Measurements from ENCODE around the gene SEC16A. TPM values are rescaled to one million over a fixed set of nuclear protein-coding genes. Genes with fewer than 3 reads are reported as not detected.

The SEC16A gene
- total RNA-seq, 1 donor from 2014 or later: 79.2 TPM

DNA sequence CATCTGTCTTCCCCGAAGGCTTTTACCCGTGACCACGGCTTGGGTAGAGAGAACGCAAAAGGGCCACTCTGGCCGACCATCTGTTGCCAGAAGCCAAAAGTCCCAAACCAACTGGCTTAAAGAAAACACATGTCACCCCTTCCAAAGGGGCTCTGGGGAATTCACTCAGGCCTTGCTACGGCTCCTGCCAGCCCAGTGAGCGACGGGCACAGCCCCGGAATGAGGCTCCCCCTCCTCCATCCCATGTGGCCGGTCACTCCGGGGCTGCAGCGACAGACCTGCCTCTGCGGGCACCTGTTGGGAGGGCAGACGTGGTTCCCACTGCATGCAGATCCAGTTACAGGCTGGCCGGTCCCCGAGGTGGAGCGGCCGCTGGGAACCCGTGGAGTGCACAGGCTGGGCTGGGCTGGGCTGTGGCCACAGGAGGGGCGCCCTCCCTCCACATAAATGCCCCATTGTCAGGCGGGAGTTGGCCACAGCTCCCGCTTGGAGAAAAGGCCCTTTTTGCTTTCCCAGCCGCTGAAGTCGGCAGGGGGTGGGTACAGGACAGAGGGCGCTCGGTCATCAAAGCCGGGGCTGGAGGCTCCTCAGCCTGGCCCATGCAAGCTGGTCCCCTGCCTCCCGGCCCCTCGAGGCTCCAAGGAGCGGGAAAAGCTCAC, 43.1 kb upstream of the SEC16A start:
- Mint-ChIP-seq H3K27ac (no peak overlapping the region), H3K4me3 (no peak overlapping the region), H3K9me3 (no peaks in the 10 kb centered on the region), H3K36me3 (ENCODE audit: low read depth) (peaks cover 3% of the 10 kb centered on the region), H3K27me3 (no peaks in the 10 kb centered on the region), H3K4me1 (peaks cover 4% of the 10 kb centered on the region)
- intact Hi-C loops (cut with micrococcal nuclease): no loop called here
- no peak for DNase-seq

DNA sequence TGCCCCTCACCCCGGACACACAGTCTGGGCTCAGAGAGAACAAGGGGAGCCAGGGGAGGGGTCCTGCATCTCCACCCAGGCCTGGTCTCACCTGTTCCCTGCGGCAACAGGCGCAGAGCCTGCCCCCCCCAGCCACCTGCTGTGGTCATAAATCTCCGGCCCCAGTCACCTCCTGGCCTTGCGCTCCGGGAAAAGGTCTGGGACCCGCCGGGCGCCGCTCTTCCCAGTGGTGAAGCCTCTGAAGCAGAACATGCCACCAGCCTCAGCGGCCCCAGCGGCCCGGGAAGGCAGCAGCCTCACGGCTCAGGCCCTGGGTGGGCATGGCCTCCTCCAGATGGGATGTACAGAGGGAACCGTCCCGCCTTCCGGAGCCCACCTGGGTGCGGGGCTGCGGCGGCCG, 42.4 kb upstream of the SEC16A start:
- intact Hi-C loops (cut with micrococcal nuclease): no loop called here

GRCh38 chr9:136522314-136523237, 39.7 kb upstream of the SEC16A start:
- Mint-ChIP-seq H3K36me3 (ENCODE audit: low read depth) (peaks cover 8% of the 10 kb centered on the region), H3K4me1 (no peaks in the 10 kb centered on the region), H3K9me3 (no peaks in the 10 kb centered on the region), H3K27me3 (no peaks in the 10 kb centered on the region), H3K4me3 (no peak overlapping the region), H3K27ac (no peak overlapping the region)
- no peak for DNase-seq
- intact Hi-C loops (cut with micrococcal nuclease): no loop called here

More for the DNA sequence above, 42.4 kb upstream of the SEC16A start:
- DNase-seq: no peak
- Mint-ChIP-seq H3K4me1 (peaks cover 2% of the 10 kb centered on the region), H3K27ac (no peak overlapping the region), H3K9me3 (no peaks in the 10 kb centered on the region), H3K36me3 (ENCODE audit: low read depth) (peaks cover 3% of the 10 kb centered on the region), H3K27me3 (no peaks in the 10 kb centered on the region), H3K4me3 (no peak overlapping the region)

DNA sequence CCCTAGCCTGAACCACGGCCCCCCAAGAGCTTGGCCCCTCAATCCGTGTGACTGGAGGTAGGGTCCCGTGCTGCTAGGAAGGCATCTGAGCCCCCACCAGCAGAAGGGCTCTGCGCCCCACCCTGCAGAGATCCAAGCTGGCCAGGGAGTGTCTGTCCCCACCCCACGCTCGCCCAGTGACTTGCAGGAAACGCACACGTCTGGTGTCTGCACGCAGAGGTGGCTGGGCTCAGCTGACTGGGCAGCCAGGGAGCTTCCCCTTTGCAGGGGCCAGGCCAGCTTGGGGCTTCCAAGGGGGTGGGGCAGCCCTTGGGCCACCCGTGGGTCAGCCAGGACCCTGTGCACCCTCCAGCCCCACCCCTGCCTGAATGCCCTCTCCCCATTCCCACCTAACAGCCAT, 38.7 kb upstream of the SEC16A start:
- H3K36me3 Mint-ChIP-seq (ENCODE audit: low read depth): peaks cover 8% of the 10 kb centered on the region
- H3K4me1 Mint-ChIP-seq: no peaks in the 10 kb centered on the region
- intact Hi-C loops (cut with micrococcal nuclease): no loop called here
- H3K4me3 Mint-ChIP-seq: no peak overlapping the region
- no peaks in the 10 kb centered on the region for H3K9me3 Mint-ChIP-seq
- DNase-seq: no peak
- no peak overlapping the region for H3K27ac Mint-ChIP-seq
- no peaks in the 10 kb centered on the region for H3K27me3 Mint-ChIP-seq

GRCh38 chr9:136520053-136520540, 37.3 kb upstream of the SEC16A start:
- H3K4me3 Mint-ChIP-seq: no peak overlapping the region
- no peaks in the 10 kb centered on the region for H3K27me3 Mint-ChIP-seq
- no peaks in the 10 kb centered on the region for H3K4me1 Mint-ChIP-seq
- H3K9me3 Mint-ChIP-seq: no peaks in the 10 kb centered on the region
- peaks cover 8% of the 10 kb centered on the region for H3K36me3 Mint-ChIP-seq (ENCODE audit: low read depth)
- intact Hi-C loops (cut with micrococcal nuclease): no loop called here
- H3K27ac Mint-ChIP-seq: no peak overlapping the region
- DNase-seq: no peak

- DNase-seq: no peak
- intact Hi-C loops (cut with micrococcal nuclease): no loop called here
- Mint-ChIP-seq H3K9me3 (no peaks in the 10 kb centered on the region), H3K4me1 (no peaks in the 10 kb centered on the region), H3K36me3 (ENCODE audit: low read depth) (peaks cover 8% of the 10 kb centered on the region), H3K27ac (no peak overlapping the region), H3K27me3 (no peaks in the 10 kb centered on the region), H3K4me3 (no peak overlapping the region)
Observed at GRCh38 chr9:136519263-136520052, 36.6 kb upstream of the SEC16A start.

- Mint-ChIP-seq H3K27ac (no peak overlapping the region), H3K27me3 (no peaks in the 10 kb centered on the region), H3K4me1 (no peaks in the 10 kb centered on the region), H3K36me3 (ENCODE audit: low read depth) (peaks cover 8% of the 10 kb centered on the region), H3K4me3 (no peak overlapping the region), H3K9me3 (no peaks in the 10 kb centered on the region)
- intact Hi-C loops (cut with micrococcal nuclease): no loop called here
- DNase-seq: no peak
Observed at GRCh38 chr9:136518623-136519022, 35.8 kb upstream of the SEC16A start.

DNA sequence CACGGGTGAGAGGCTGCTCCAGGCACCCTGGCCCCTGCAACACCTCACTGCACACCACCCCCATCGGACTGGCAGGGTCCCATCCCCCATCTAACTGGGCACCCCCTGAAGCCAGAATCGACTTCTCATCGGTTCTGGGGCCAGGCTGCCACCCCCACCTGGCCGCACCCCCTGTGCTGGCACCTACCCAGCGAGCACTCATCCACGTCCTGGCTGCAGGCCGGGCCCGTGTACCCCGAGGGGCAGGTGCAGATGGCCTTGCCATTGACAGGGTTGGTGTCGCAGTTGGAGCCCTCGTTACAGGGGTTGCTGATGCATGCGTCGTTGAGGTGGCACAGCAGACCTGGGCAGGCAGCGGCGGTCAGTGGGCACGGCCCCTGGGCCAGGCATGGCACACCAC, 35.1 kb upstream of the SEC16A start:
- H3K4me1 Mint-ChIP-seq: no peaks in the 10 kb centered on the region
- DNase-seq: no peak
- H3K36me3 Mint-ChIP-seq (ENCODE audit: low read depth): peaks cover 9% of the 10 kb centered on the region
- H3K27ac Mint-ChIP-seq: no peak overlapping the region
- intact Hi-C loops (cut with micrococcal nuclease): no loop called here
- no peaks in the 10 kb centered on the region for H3K27me3 Mint-ChIP-seq
- H3K4me3 Mint-ChIP-seq: no peak overlapping the region
- H3K9me3 Mint-ChIP-seq: no peaks in the 10 kb centered on the region

DNA sequence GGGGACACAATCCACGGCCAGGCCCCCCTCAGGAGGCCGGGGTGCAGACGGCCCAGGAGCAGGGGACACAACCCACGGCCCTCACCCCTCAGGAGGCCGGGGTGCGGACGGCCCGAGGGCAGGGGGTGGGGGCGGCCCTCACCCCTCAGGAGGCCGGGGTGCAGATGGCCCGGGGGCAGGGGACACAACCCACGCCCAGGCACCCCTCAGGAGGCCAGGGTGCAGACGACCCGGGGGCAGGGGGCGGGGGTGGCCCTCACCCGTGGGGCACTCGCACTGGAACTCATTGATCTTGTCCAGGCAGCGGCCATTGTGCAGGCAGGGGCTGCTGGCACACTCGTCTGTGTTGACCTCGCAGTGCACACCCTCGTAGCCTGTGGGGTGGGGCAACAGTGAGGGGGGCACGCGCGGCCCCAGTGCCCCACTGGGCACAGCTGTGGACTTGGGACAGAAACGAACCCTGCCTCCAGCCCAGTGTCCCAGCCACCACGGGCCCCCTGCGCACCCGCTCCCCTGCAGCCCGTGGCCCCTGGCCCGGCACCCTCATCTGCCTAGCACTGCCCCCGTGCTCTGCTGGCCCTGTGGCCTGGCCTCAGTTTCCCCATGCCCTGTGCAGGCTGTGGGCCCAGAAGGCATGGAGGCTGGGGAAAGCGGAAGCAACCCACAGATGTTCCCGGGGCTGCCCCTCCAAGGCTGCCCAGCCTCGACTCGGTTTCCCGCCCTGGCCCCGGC, 34.3 kb upstream of the SEC16A start:
- Mint-ChIP-seq H3K4me3 (no peak overlapping the region), H3K36me3 (ENCODE audit: low read depth) (peaks cover 11% of the 10 kb centered on the region), H3K4me1 (no peaks in the 10 kb centered on the region), H3K27me3 (no peaks in the 10 kb centered on the region), H3K9me3 (no peaks in the 10 kb centered on the region), H3K27ac (no peak overlapping the region)
- no peak for DNase-seq
- intact Hi-C loops (cut with micrococcal nuclease): no loop called here

DNA sequence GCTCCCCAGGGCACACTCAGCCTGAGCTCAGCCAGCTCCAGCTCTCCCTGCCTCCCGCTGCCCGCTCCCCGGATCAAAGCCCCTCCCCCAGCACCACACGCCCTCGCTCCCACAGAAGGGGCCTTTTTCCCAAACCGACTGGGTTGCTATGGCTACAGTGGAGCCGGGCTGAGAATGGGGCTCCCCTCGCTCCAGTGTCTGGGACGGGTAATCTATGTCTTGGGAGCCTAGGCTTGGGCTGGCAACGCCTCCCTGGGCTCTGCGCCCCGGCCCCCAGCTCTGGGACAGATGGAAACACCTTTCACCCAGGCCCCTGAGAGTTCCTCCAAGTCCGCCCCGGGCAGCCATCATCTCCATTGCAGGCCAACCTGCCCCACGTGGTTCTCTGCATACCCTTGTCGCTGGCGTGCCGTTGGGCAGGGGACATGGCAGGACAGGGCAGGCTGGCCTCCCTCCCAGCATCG, 33.4 kb upstream of the SEC16A start:
- Mint-ChIP-seq H3K27ac (no peak overlapping the region), H3K36me3 (ENCODE audit: low read depth) (peaks cover 13% of the 10 kb centered on the region), H3K4me1 (no peaks in the 10 kb centered on the region), H3K4me3 (no peak overlapping the region), H3K9me3 (no peaks in the 10 kb centered on the region), H3K27me3 (no peaks in the 10 kb centered on the region)
- DNase-seq: no peak
- intact Hi-C loops (cut with micrococcal nuclease): no loop called here

- H3K36me3 Mint-ChIP-seq (ENCODE audit: low read depth): peaks cover 17% of the 10 kb centered on the region
- DNase-seq: no peak
- no peaks in the 10 kb centered on the region for H3K4me1 Mint-ChIP-seq
- H3K9me3 Mint-ChIP-seq: no peaks in the 10 kb centered on the region
- no peak overlapping the region for H3K27ac Mint-ChIP-seq
- H3K27me3 Mint-ChIP-seq: no peaks in the 10 kb centered on the region
- intact Hi-C loops (cut with micrococcal nuclease): no loop called here
- no peak overlapping the region for H3K4me3 Mint-ChIP-seq
Observed at GRCh38 chr9:136515276-136515675, 32.4 kb upstream of the SEC16A start.

DNA sequence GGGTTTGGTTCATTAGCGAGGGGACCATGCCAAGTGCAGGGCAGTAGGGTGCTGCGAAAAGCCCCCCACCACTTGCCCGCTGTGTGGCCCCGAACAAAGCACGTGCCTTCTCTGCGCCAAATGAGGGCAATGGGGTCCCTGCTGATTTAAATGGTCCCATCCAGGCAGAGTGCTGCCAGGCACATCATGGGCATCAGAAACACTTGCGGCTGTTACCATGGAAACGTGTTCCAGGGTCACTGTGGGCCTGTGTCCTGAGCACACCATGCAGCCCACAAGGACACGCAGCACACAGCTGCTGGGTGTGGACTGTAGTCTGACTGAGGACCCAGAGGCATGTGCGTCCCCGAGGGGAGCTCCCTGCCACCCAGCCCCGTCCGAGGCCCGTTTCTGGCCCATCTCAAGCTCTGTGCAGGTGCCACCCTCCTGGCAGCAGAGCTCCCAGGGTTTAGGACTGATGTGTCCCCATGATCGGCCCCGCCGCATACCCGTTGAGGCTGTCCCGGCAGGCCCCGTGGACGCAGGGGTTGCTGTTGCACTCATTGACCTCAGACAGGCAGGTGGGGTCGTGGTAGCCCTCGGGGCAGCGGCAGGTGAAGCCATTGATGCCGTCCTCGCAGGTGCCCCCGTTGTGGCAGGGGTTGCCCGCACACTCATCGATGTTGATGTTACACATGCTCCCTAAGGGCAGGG, 31.3 kb upstream of the SEC16A start:
- DNase-seq: no peak
- intact Hi-C loops (cut with micrococcal nuclease): no loop called here
- Mint-ChIP-seq H3K4me1 (no peaks in the 10 kb centered on the region), H3K27ac (no peak overlapping the region), H3K36me3 (ENCODE audit: low read depth) (peaks cover 21% of the 10 kb centered on the region), H3K4me3 (no peak overlapping the region), H3K9me3 (no peaks in the 10 kb centered on the region), H3K27me3 (no peaks in the 10 kb centered on the region)

- Mint-ChIP-seq H3K4me1 (no peaks in the 10 kb centered on the region), H3K27ac (no peak overlapping the region), H3K9me3 (no peaks in the 10 kb centered on the region), H3K4me3 (no peak overlapping the region), H3K27me3 (no peaks in the 10 kb centered on the region), H3K36me3 (ENCODE audit: low read depth) (peaks cover 19% of the 10 kb centered on the region)
- intact Hi-C loops (cut with micrococcal nuclease): no loop called here
- no peak for DNase-seq
Observed at GRCh38 chr9:136513191-136513590, 30.4 kb upstream of the SEC16A start.
